ENCODE data around the gene OAS2.

- TF ChIP-seq, protein P1, sequence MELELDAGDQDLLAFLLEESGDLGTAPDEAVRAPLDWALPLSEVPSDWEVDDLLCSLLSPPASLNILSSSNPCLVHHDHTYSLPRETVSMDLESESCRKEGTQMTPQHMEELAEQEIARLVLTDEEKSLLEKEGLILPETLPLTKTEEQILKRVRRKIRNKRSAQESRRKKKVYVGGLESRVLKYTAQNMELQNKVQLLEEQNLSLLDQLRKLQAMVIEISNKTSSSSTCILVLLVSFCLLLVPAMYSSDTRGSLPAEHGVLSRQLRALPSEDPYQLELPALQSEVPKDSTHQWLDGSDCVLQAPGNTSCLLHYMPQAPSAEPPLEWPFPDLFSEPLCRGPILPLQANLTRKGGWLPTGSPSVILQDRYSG (tag; conservative IDR thresholded peaks at IDR 0.05; ENCODE audit: low read depth), result no peak
- TF ChIP-seq PTTG1 (tag; IDR thresholded peaks at IDR 0.05; ENCODE audit: low read depth), result no peak
Measured at GRCh38 chr12:112989806-112990205, 11.5 kb downstream of the OAS2 start.
